GM12875 (cell line): ENCODE measurements around the gene MGRN1.
"Not testable (repeated sequence)": the region's sequence is repeated elsewhere in the genome, so short reads cannot be mapped to it uniquely, and the experiment has no call there.

Experiments
- H3K4me3 ChIP-seq: one replicate; pipeline ENCODE4 v1.5.1; 2011; ENCODE audit warnings: low read depth, low read length, control low read depth
- CTCF ChIP-seq: IDR thresholded peaks from 2 replicates; pipeline ENCODE4 v1.5.1; 2011; ENCODE audit warnings: low read depth, mild to moderate bottlenecking, control low read depth, inconsistent platforms, low read length, moderate library complexity, borderline replicate concordance; ENCODE audit not compliant: insufficient read depth

MGRN1 gene

GRCh38 chr16:4648917-4649316 lies 24.3 kb downstream of the MGRN1 start:
- H3K4me3 ChIP-seq: no peak overlapping the region
- no peak for TF ChIP-seq CTCF

GRCh38 chr16:4649744-4650442 lies 25.3 kb downstream of the MGRN1 start:
- no peak overlapping the region for H3K4me3 ChIP-seq
- no peak for TF ChIP-seq CTCF

- H3K4me3 ChIP-seq: not testable (repeated sequence)
These were observed 25.9 kb downstream of the MGRN1 start for GRCh38 chr16:4650443-4651074.

GRCh38 chr16:4651827-4652226 lies 27.2 kb downstream of the MGRN1 start:
- no peak overlapping the region for H3K4me3 ChIP-seq
- no peak for TF ChIP-seq CTCF

More at GRCh38 chr16:4650443-4651074, 25.9 kb downstream of the MGRN1 start:
- peak; percentile 85 for TF ChIP-seq CTCF

- H3K4me3 ChIP-seq: no peak overlapping the region
- TF ChIP-seq CTCF: no peak
These were observed 27.9 kb downstream of the MGRN1 start for GRCh38 chr16:4652561-4652960.

- no peak overlapping the region for H3K4me3 ChIP-seq
- no peak for TF ChIP-seq CTCF
These were observed 29.7 kb downstream of the MGRN1 start for GRCh38 chr16:4654011-4654963.
